Endothelial cell of umbilical vein (primary cell): Measurements from ENCODE around the gene EARS2. TPM values are rescaled to one million over a fixed set of nuclear protein-coding genes. Genes with fewer than 3 reads are reported as not detected.

Source experiments
- BruUV-seq: library from RNA; stranded (reverse); fragments of 400-500 nt; replicated peaks from 2 replicates; lab custom pipeline; 2021; lab: Mats Ljungman, UMichigan
- CTCF ChIA-PET: fragments of 300-600, 350-600 bp; sonication (Branson Sonifier 250); formaldehyde crosslinking; loops from one replicate; lab custom pipeline; 2021; ENCODE audit warnings: antibody characterized with exemption, inconsistent platforms; lab: Charles Lee
- POLR2A ChIA-PET: fragments of 300-600, 350-600 bp; sonication (Branson Sonifier 250); formaldehyde crosslinking; loops from one replicate; lab custom pipeline; 2021; ENCODE audit warnings: antibody characterized with exemption, inconsistent platforms; lab: Charles Lee
- DNase-seq: peaks from one replicate; pipeline ENCODE4 v3.0.0-alpha.2; 2011; ENCODE audit warnings: low read depth, low spot score
- FAIRE-seq: peaks from 2 replicates; lab custom pipeline; 2011; peaks lifted over from hg19 to GRCh38; lab: Jason Lieb, UNC
- H2AFZ ChIP-seq: 2 replicates; pipeline ENCODE4 v1.6.0; 2012; ENCODE audit warnings: low read depth, low read length, control low read depth, inconsistent platforms
- H3K27ac ChIP-seq: 2 replicates; pipeline ENCODE4 v1.5.1; 2011; ENCODE audit warnings: low read depth, mild to moderate bottlenecking, control low read depth, low read length, moderate library complexity; ENCODE audit not compliant: insufficient read depth
- H3K27me3 ChIP-seq, 2 experiments: 2 replicates each; pipeline versions ENCODE4 v1.6.0 to v1.6.1; 2011; ENCODE audit warnings: low read length in 2 of 2, mixed read lengths in 1 of 2; ENCODE audit not compliant: control insufficient read depth in 2 of 2, insufficient read depth in 2 of 2
- H3K36me3 ChIP-seq, 2 experiments: 2 replicates in 1 of 2; 3 replicates in 1 of 2; pipeline ENCODE4 v1.5.1; 2011; ENCODE audit warnings: low read length in 2 of 2, mild to moderate bottlenecking in 1 of 2, moderate library complexity in 1 of 2; ENCODE audit not compliant: control insufficient read depth in 2 of 2, insufficient read depth in 2 of 2; ENCODE audit errors: extremely low read depth in 1 of 2
- H3K4me1 ChIP-seq: 3 replicates; pipeline ENCODE4 v1.5.1; 2011; ENCODE audit warnings: mild to moderate bottlenecking, low read length; ENCODE audit not compliant: control insufficient read depth, insufficient read depth; ENCODE audit errors: extremely low read depth
- H3K4me2 ChIP-seq: 2 replicates; pipeline ENCODE4 v1.6.1; 2011; ENCODE audit warnings: low read length, control low read depth, mixed read lengths; ENCODE audit not compliant: insufficient read depth
- H3K4me3 ChIP-seq, 3 experiments: fragments of 200-600 bp in 1 of 3; sonication (generic), shearing (Covaris generic) in 1 of 3; replicated peaks in 1 of 3; 2 replicates each; pipeline ENCODE4 v1.5.1; 2011 to 2016; ENCODE audit warnings: control low read depth in 3 of 3, low read length in 3 of 3, mild to moderate bottlenecking in 2 of 3, inconsistent platforms in 1 of 3, low read depth in 1 of 3, moderate library complexity in 1 of 3; ENCODE audit not compliant: insufficient read depth in 1 of 3
- H3K79me2 ChIP-seq: 2 replicates; pipeline ENCODE4 v1.6.0; 2012; ENCODE audit warnings: low read length, inconsistent platforms; ENCODE audit not compliant: control insufficient read depth, insufficient read depth
- H3K9ac ChIP-seq: replicated peaks from 2 replicates; pipeline ENCODE3; 2011; ENCODE audit warnings: low read length, control low read depth; ENCODE audit not compliant: insufficient read depth; ENCODE audit errors: extremely low read depth
- H3K9me1 ChIP-seq: replicated peaks from 3 replicates; pipeline ENCODE4 v1.6.0; 2011; ENCODE audit warnings: mild to moderate bottlenecking, low read length; ENCODE audit not compliant: control insufficient read depth, insufficient read depth; ENCODE audit errors: extremely low read depth
- H3K9me3 ChIP-seq: replicated peaks from 2 replicates; pipeline ENCODE4 v1.5.1; 2012; ENCODE audit warnings: low read length, inconsistent platforms; ENCODE audit not compliant: control insufficient read depth, insufficient read depth
- H4K20me1 ChIP-seq: replicated peaks from 2 replicates; pipeline ENCODE3; 2011; ENCODE audit warnings: mild to moderate bottlenecking, low read length; ENCODE audit not compliant: control insufficient read depth, insufficient read depth; ENCODE audit errors: extremely low read depth
- CTCF ChIP-seq, 2 donors: IDR thresholded peaks; 1 replicate in 1 of 2; 2 replicates in 1 of 2; pipeline ENCODE4 v1.5.1; 2011; ENCODE audit warnings: low read length in 2 of 2, mild to moderate bottlenecking in 2 of 2, moderate library complexity in 2 of 2, control low read depth in 1 of 2, inconsistent platforms in 1 of 2, low read depth in 1 of 2; ENCODE audit not compliant: insufficient read depth in 1 of 2; ENCODE audit errors: extremely low read depth in 1 of 2
- EZH2 ChIP-seq: IDR thresholded peaks from 2 replicates; pipeline ENCODE4 v1.6.1; 2012; ENCODE audit warnings: borderline replicate concordance, low read depth, mild to moderate bottlenecking, moderate library complexity, low read length, inconsistent platforms; ENCODE audit not compliant: severe bottlenecking
- FOS ChIP-seq: IDR thresholded peaks from 2 replicates; pipeline ENCODE4 v1.6.1; 2011; ENCODE audit warnings: mild to moderate bottlenecking, low read length, moderate library complexity, borderline replicate concordance; ENCODE audit not compliant: insufficient read depth
- GATA2 ChIP-seq: IDR thresholded peaks from 2 replicates; pipeline ENCODE4 v1.7.0; 2011; ENCODE audit warnings: low read depth, mild to moderate bottlenecking, moderate library complexity, mixed read lengths, low read length; ENCODE audit not compliant: insufficient read length, insufficient read depth
- JUN ChIP-seq: IDR thresholded peaks from 2 replicates; pipeline ENCODE4 v1.6.1; 2011; ENCODE audit warnings: borderline replicate concordance, low read depth; ENCODE audit not compliant: insufficient read length, insufficient read depth
- MAX ChIP-seq: IDR thresholded peaks from 2 replicates; pipeline ENCODE4 v1.6.1; 2011; ENCODE audit not compliant: insufficient read depth, insufficient read length
- MYC ChIP-seq: IDR thresholded peaks from one replicate; pipeline ENCODE4 v1.6.1; 2011; ENCODE audit warnings: mild to moderate bottlenecking, low read depth, low read length
- POLR2A ChIP-seq: IDR thresholded peaks from 2 replicates; pipeline ENCODE4 v1.6.1; 2012; ENCODE audit warnings: low read depth, mild to moderate bottlenecking, control low read depth, low read length
- POLR2AphosphoS5 ChIP-seq: IDR thresholded peaks from 2 replicates; pipeline ENCODE4 v1.6.1; 2012; ENCODE audit warnings: low read depth, mild to moderate bottlenecking, control low read depth, low read length, moderate library complexity; ENCODE audit not compliant: insufficient read depth
- dilution Hi-C: fragments of 300-500 bp; cut with MboI; formaldehyde crosslinking; loops from one replicate; pipeline ENCODE4 v1.15.0; 2019; ENCODE audit warnings: low sequenced_read_pairs; ENCODE audit not compliant: extremely low pct_ligation_motif_present
- intact Hi-C: fragments of 100-400 bp; cut with micrococcal nuclease; formaldehyde crosslinking; loops from one replicate; pipeline ENCODE4 v1.10.0; 2022
- polyA plus RNA-seq, 4 experiments: library from polyadenylated mRNA; depleted of rRNA in 3 of 4; stranded (reverse) in 3 of 4; unstranded in 1 of 4; fragments of >200 nt; gene quantifications; 2 replicates each; pipeline versions ENCODE4 v1.2.1 to v1.2.3, GENCODE V29; 2011 to 2012; ENCODE audit warnings: missing spikeins in 1 of 4
- total RNA-seq: library from RNA; stranded (reverse); gene quantifications from 2 replicates; pipeline ENCODE4 v1.2.3, GENCODE V29; 2021

Gene EARS2
- total and polyA plus RNA-seq, 2 donors (not counting 3 experiments of a cell fraction or from before 2014, with no cell fraction given), result 14.7 to 21.6 TPM

GRCh38 chr16:23512168-23512695 lies 44.9 kb downstream of the EARS2 start:
- intact Hi-C loops, result no loop called here
- FAIRE-seq, result no peak
- CTCF ChIA-PET, result no interaction called here

More at GRCh38 chr16:23512168-23512695, 44.9 kb downstream of the EARS2 start:
- no peak overlapping the region for H3K27ac ChIP-seq
- no peaks in the 10 kb centered on the region for H3K9me3 ChIP-seq
- POLR2A ChIA-PET, result no interaction called here
- no peaks in the 10 kb centered on the region for H3K4me1 ChIP-seq
- no TSS peak for BruUV-seq
- TF ChIP-seq POLR2AphosphoS5, result no peak
- TF ChIP-seq EZH2, result no peak
- TF ChIP-seq FOS, result no peak
- no peak for TF ChIP-seq CTCF (IDR thresholded peaks at IDR 0.05; ENCODE audit: extremely low read depth in 1 of 2, insufficient read depth in 1 of 2, low read depth in 1 of 2, low read length in 2 of 2)
- TF ChIP-seq MYC, result no peak
- no peak for TF ChIP-seq JUN
- no peak for TF ChIP-seq MAX
- TF ChIP-seq GATA2, result no peak
- no peak for TF ChIP-seq POLR2A
- DNase-seq, result no peak
- no peak overlapping the region for H2AFZ ChIP-seq
- no peaks in the 10 kb centered on the region for H3K36me3 ChIP-seq
- H3K27me3 ChIP-seq, result no peaks in the 10 kb centered on the region
- no peaks in the 10 kb centered on the region for H3K9me1 ChIP-seq
- H3K4me3 ChIP-seq, result no peak overlapping the region
- no peaks in the 10 kb centered on the region for H4K20me1 ChIP-seq
- no peak overlapping the region for H3K4me2 ChIP-seq
- dilution Hi-C loops, result no loop called here
- peaks cover 24% of the 10 kb centered on the region for H3K79me2 ChIP-seq
- H3K9ac ChIP-seq, result no peak overlapping the region
